Hepatocyte (in vitro differentiated cells): ENCODE results near the gene SEC23A. TPM values are rescaled to one million over a fixed set of nuclear protein-coding genes. Genes with fewer than 3 reads are reported as not detected.

Experiments
- DNase-seq: peaks from one replicate; pipeline ENCODE4 v3.0.0-alpha.2; 2016; ENCODE audit warnings: low spot score
- H2AFZ ChIP-seq: fragments of 200-600 bp; sonication (generic); 2 replicates; pipeline ENCODE4 v1.6.0; 2016; ENCODE audit warnings: antibody characterized with exemption, mild to moderate bottlenecking
- H3K27ac ChIP-seq: fragments of 200-600 bp; sonication (generic); 2 replicates; pipeline ENCODE4 v1.5.1; 2016; ENCODE audit warnings: mild to moderate bottlenecking
- H3K27me3 ChIP-seq: fragments of 200-600 bp; sonication (generic); 2 replicates; pipeline ENCODE4 v1.6.1; 2016
- H3K36me3 ChIP-seq: fragments of 200-600 bp; sonication (generic); replicated peaks from 2 replicates; pipeline ENCODE4 v1.5.1; 2016; ENCODE audit warnings: low read depth; ENCODE audit not compliant: insufficient read depth
- H3K4me1 ChIP-seq: fragments of 200-600 bp; sonication (generic); 2 replicates; pipeline ENCODE4 v1.5.1; 2016; ENCODE audit warnings: mild to moderate bottlenecking, moderate library complexity; ENCODE audit not compliant: insufficient read depth
- H3K4me2 ChIP-seq: fragments of 200-600 bp; sonication (generic); 2 replicates; pipeline ENCODE4 v1.6.0; 2016
- H3K4me3 ChIP-seq: fragments of 200-600 bp; sonication (generic); 2 replicates; pipeline ENCODE4 v1.5.1; 2016; ENCODE audit warnings: mild to moderate bottlenecking
- H3K79me2 ChIP-seq: fragments of 200-600 bp; sonication (generic); 2 replicates; pipeline ENCODE4 v1.6.0; 2017; ENCODE audit warnings: mild to moderate bottlenecking
- H3K9me2 ChIP-seq: fragments of 200-600 bp; sonication (generic); replicated peaks from 2 replicates; pipeline ENCODE4 v1.6.0; 2017; ENCODE audit warnings: mild to moderate bottlenecking; ENCODE audit not compliant: insufficient read depth
- H3K9me3 ChIP-seq: fragments of 200-600 bp; sonication (generic); 2 replicates; pipeline ENCODE4 v1.5.1; 2016; ENCODE audit warnings: low read depth, mild to moderate bottlenecking
- H4K20me1 ChIP-seq: fragments of 200-600 bp; sonication (generic); 2 replicates; pipeline ENCODE4 v1.6.0; 2016; ENCODE audit warnings: mild to moderate bottlenecking; ENCODE audit not compliant: insufficient read depth, poor library complexity, severe bottlenecking
- CTCF ChIP-seq: fragments of 200-600 bp; sonication (generic); IDR thresholded peaks from 2 replicates; pipeline ENCODE4 v1.5.1; 2016; ENCODE audit warnings: antibody characterized with exemption, mild to moderate bottlenecking; ENCODE audit not compliant: poor library complexity
- EZH2 ChIP-seq: fragments of 200-600 bp; sonication (generic); IDR thresholded peaks from 2 replicates; pipeline ENCODE4 v1.6.1; 2016; ENCODE audit warnings: antibody characterized with exemption, mild to moderate bottlenecking, borderline replicate concordance
- EZH2phosphoT487 ChIP-seq: fragments of 200-600 bp; sonication (generic); IDR thresholded peaks from one replicate; pipeline ENCODE4 v1.6.1; 2018; ENCODE audit warnings: antibody characterized with exemption, mild to moderate bottlenecking, low read depth, moderate library complexity; ENCODE audit not compliant: unreplicated experiment, severe bottlenecking
- WGBS: methylation state at CpG from one replicate; pipeline ENCODE4 v1.1.6; 2016; ENCODE audit warnings: low lambda C conversion rate; ENCODE audit errors: missing lambda C conversion rate; 5-methylcytosine and 5-hydroxymethylcytosine counted together
- polyA plus RNA-seq: library from polyadenylated mRNA; unstranded; fragments of >200 nt; fragmentation: Nextera tagmentation; extraction: Ambion mirVana; gene quantifications from 2 replicates; pipeline ENCODE4 v1.2.1, GENCODE V29; 2016
- total RNA-seq: library from RNA; depleted of rRNA; stranded (reverse); fragments of >200 nt; gene quantifications from 2 replicates; pipeline ENCODE4 v1.2.3, GENCODE V29; 2014

Gene SEC23A
- total and polyA plus RNA-seq, 2 experiments from 2014 or later = 99.8 to 193 TPM

DNA sequence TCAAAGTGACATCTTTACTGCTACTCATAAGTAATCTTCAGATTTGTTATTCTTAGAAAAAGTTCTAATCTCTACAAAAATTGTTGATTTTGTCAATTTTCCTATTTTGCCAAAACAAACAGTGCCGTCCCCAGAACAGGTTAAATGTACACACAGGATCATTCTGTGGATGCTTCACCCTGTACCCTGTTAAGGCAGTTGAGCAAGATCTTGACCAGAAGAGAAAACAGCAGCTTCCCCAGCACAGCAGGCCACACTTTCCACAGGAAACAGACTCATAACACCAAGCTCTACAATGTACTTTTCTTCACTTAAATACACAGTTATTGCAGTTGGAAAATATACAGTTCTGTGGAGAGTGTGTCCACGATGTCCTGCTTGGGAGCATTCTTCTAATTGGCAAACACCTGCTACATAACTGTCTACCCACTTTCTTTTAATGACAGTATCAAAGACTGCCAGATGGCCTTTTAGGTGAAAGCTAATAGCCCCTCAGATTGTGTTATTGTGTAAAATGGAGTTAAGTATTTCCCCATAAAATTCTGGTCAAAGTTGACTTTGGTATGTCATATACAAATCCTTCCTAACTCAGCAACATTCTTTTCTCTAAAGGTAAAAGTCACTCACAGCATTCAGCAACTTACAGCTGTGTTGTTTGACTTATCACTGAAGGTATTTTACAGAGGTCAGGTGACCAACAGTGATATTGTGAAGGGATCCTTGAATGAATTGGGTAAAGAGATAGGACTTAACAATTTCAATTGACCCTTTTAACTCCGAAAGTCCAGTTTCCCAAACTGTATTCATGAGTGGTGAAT lies 77.0 kb downstream of the SEC23A start:
- WGBS = 46% methylated on average over 3 of the region's 3 CpGs
- Histone ChIP-seq H4K20me1 (no peaks in the 10 kb centered on the region), H2AFZ (no peak overlapping the region), H3K4me3 (no peak overlapping the region), H3K9me2 (no peaks in the 10 kb centered on the region), H3K27ac (peak overlapping the region; percentile 68), H3K9me3 (no peaks in the 10 kb centered on the region), H3K79me2 (peaks cover 5% of the 10 kb centered on the region), H3K4me1 (peaks cover 21% of the 10 kb centered on the region), H3K4me2 (no peak overlapping the region), H3K27me3 (no peaks in the 10 kb centered on the region), H3K36me3 (no peaks in the 10 kb centered on the region)
- TF ChIP-seq EZH2phosphoT487 (no peak), EZH2 (no peak), CTCF (no peak)
- peak; percentile 26 for DNase-seq

GRCh38 chr14:39025250-39025809 lies 77.7 kb downstream of the SEC23A start:
- Histone ChIP-seq H3K4me2 (peak overlapping the region; percentile 49), H3K9me2 (no peaks in the 10 kb centered on the region), H3K36me3 (no peaks in the 10 kb centered on the region), H3K27me3 (no peaks in the 10 kb centered on the region), H3K4me1 (peaks cover 21% of the 10 kb centered on the region), H3K4me3 (no peak overlapping the region), H2AFZ (no peak overlapping the region), H3K79me2 (peaks cover 5% of the 10 kb centered on the region), H4K20me1 (no peaks in the 10 kb centered on the region), H3K9me3 (no peaks in the 10 kb centered on the region), H3K27ac (peak overlapping the region; percentile 68)
- TF ChIP-seq CTCF (no peak), EZH2 (no peak), EZH2phosphoT487 (no peak)
- WGBS = 65% methylated on average over 3 of the region's 3 CpGs
- no peak for DNase-seq

DNA sequence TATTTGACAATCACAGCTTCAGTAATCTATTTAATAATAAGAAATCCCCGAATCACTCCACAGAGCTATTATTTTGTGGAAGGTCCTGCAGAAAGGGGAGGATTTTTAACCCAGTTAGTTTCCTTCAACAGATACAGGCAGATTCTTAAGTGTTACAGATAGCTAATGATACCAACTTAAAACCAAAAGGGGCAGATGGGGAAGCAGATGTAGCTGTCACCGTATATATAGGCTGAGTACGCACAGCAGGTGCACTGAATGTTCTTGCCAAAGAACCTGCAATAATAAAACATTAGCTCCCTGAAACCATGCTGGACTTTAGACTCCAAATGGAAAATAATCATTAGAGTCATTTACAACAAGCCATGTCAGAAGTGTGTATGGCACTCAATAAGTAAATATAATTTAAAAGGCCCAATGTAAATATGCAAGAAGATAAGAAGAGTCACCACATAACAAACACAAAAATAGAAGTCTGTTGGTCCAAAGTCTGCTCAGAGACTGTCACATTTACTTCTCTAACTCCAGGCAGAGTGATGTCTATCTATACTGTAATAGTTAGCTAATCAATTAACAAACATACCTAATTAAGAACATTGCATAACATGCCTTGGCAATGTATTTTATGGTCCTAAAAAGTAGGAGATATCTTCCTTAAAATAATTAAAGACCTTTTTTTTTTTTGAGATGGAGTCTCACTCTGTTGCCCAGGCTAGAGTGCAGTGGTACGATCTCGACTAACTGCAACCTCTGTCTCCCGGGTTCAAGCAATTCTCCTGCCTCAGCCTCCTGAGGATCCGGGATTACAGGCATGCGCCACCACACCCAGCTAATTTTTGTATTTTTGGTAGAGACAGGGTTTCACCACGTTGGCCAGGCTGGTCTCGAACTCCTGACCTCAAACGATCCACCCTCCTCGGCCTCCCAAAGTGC lies 78.8 kb downstream of the SEC23A start:
- no peaks in the 10 kb centered on the region for H3K36me3 ChIP-seq
- H3K4me3 ChIP-seq = no peak overlapping the region
- peaks cover 8% of the 10 kb centered on the region for H3K79me2 ChIP-seq
- DNase-seq = peak; percentile 64
- TF ChIP-seq CTCF (no peak), EZH2 (no peak), EZH2phosphoT487 (peak; percentile 65)
- no peaks in the 10 kb centered on the region for H3K9me2 ChIP-seq
- no peaks in the 10 kb centered on the region for H3K27me3 ChIP-seq
- peak overlapping the region; percentile 57 for H3K4me2 ChIP-seq
- no peaks in the 10 kb centered on the region for H3K9me3 ChIP-seq
- H2AFZ ChIP-seq = no peak overlapping the region
- H3K4me1 ChIP-seq = peaks cover 21% of the 10 kb centered on the region
- H3K27ac ChIP-seq = peak overlapping the region; percentile 84
- no peaks in the 10 kb centered on the region for H4K20me1 ChIP-seq
- WGBS = 81% methylated on average over 12 of the region's 12 CpGs
